8988T (cell line): ENCODE data around the gene ITGB1BP2.
A peak's percentile ranks its signal among the peaks of the same experiment; 100 is the strongest.
"Not testable (repeated sequence)": the region's sequence is repeated elsewhere in the genome, so short reads cannot be mapped to it uniquely, and the experiment has no call there.

Source experiments
- DNase-seq: peaks from one replicate; pipeline ENCODE4 v3.0.0; 2011

The ITGB1BP2 gene

DNA sequence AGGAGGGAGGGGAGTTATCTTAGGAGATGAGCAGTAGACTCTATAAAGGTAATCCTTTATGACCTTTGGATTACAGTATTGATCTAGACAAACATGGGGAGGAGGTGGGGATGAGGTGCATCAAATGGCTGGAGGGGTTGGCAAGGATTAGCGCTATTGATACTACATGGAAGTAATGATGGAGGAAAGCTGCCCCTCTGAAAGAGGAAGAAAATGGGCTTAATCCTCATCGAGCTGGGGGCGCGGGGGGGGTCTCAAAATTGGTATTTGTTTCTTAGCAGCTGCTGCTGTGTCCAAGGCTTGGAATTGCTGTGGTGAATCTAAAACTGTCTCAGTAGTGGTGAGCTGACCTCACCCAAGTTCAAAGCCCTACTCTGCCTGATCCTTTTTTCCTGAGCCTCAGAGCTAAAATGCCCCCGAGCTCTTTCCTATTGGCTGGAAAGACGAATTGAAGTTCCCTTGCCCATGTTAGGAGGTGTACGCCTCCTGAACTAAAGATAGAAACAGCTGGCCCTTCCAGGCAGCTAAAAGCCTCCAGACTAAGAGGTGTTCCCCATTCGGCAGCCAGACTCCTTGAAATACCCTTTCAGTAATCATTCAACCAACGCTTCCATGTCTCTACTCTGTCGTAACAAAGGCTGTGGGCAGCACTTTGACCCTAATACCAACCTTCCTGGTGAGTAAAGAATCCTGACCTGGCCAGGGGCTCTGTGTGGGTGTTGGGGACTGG lies at the start of gene ITGB1BP2:
Gene ITGB1BP2, plus strand, starts transcription at position 556 of the 730 bp plus-strand sequence. Its CDS starts 57 bp downstream, at position 613.
- no peak for DNase-seq

GRCh38 chrX:71252221-71252620 lies 49.3 kb upstream of the ITGB1BP2 start:
- no peak for DNase-seq

- no peak for DNase-seq
These were observed 48.1 kb upstream of the ITGB1BP2 start for GRCh38 chrX:71253253-71254091.

DNA sequence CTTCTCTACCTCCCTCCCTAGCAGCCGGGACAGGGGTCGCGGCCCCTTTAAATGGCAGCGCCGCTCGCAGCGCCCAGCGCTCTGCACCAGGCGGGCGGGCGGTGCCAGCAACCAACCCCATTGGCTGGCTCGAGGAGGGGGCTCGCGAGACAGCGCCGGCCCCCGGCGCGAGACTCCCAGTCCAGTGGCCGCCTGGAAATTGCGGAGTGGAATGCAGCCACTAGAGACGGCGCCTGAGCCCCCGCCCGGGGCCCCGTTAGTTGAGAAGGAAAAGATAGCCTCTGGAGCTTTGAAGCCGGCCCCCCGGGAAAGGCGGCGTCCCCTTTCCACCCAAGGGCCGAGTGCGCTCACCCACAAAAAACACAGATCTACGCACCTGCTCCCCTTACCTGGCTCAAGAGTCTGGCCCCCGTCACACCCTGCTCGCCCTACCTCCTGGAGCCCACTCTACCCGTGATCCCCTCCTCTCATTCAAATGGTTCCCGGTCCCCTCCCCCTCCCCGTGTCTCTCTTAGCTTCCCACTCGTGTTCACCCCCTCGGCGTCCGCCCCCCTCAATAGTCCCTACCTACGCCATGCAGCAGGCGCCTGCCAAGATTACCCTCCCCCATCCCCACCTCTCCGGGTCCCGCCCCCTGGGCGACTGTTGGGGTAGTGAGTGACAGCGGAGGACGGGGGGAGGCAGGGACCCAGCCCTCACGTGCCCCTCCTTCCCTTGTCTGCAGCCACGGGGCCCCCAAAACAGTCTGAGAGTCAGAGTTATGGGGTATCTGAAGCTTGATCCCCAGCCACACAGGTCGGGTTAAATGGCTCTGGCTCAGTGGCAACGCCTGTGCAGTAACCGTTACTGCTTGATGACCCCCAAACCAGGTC lies 47.2 kb upstream of the ITGB1BP2 start, which contains the start of gene ZMYM3:
Gene ZMYM3, minus strand, starts transcription at position 49 of the 872 bp plus-strand sequence. CDS start 885 bp downstream, outside the sequence.
- peak; percentile 72 for DNase-seq

DNA sequence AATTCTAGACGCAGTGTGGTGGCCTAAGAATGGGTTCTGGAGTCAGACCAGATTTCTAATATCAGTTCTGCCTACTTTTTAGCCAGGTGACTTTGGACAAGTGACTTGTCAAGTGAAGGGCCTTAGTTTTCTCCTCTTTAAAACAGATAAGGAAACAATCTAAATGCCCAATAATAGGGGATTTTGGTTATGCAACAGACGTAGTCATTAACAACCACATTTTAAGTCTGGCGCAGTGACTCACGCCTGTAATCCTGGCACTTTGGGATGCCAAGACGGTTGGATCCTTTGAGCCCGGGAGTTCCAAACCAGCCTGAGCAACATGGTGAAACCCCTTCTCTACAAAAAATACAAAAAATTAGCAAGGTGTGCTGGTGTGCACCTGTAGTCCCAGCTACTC lies 45.5 kb upstream of the ITGB1BP2 start:
- no peak for DNase-seq

GRCh38 chrX:71256856-71257255 lies 44.7 kb upstream of the ITGB1BP2 start:
- DNase-seq: no peak

DNA sequence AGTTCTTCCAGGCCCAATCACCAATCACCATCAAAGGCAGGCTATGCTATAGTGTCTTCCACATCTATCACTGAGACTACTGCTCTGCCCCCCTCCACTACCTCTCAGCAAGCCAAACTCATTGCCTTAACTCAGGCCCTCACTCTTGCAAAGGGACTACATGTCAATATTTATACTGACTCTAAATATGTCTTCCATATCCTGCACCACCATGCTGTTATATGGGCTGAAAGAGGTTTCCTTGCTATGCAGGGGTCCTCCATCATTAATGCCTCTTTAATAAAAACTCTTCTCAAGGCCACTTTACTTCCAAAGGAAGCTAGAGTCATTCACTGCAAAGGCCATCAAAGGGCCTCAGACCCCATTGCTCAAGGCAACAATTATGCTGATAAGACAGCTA lies 32.9 kb upstream of the ITGB1BP2 start:
- not testable (repeated sequence) for DNase-seq

DNA sequence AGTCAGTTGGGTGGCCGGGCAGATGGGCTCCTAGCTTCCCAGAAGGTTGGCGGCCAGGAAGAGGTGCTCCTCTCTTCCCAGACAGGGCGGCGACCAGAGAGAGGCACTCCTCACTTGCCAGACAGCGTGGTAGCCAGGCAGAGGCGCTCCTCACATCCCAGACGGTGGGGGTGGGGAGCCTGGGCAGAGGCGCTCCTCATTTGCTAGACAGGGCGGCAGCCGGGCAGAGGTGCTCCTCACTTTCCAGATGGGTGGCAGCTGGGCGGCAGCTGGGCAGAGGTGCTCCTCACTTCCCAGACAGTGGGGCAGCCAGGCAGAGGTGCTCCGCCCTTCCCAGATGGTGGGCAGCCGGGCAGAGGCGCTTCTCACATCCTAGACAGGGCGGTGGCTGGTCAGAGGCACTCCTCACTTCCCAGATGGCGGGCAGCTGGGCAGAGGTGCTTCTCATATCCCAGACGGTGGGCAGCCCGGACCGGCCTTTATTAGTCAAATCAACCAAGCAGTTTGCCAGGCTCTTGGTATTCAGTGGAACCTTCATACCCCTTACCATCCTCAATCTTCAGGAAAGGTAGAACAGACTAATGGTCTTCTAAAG lies 31.7 kb upstream of the ITGB1BP2 start:
- no peak for DNase-seq

GRCh38 chrX:71272313-71272712 lies 29.2 kb upstream of the ITGB1BP2 start:
- not testable (repeated sequence) for DNase-seq

GRCh38 chrX:71281300-71281699 lies 20.2 kb upstream of the ITGB1BP2 start:
- DNase-seq: not testable (repeated sequence)

- DNase-seq: no peak
These were observed 18.8 kb upstream of the ITGB1BP2 start for GRCh38 chrX:71282514-71283402.

GRCh38 chrX:71283403-71284143 lies 18.0 kb upstream of the ITGB1BP2 start, which contains the start of gene NONO:
Gene NONO, plus strand, starts transcription at chrX:71283635. Its CDS starts 7,003 bp downstream, at chrX:71290638.
- peak; percentile 27 for DNase-seq

- no peak for DNase-seq
These were observed 15.6 kb upstream of the ITGB1BP2 start for GRCh38 chrX:71285929-71286328.

DNA sequence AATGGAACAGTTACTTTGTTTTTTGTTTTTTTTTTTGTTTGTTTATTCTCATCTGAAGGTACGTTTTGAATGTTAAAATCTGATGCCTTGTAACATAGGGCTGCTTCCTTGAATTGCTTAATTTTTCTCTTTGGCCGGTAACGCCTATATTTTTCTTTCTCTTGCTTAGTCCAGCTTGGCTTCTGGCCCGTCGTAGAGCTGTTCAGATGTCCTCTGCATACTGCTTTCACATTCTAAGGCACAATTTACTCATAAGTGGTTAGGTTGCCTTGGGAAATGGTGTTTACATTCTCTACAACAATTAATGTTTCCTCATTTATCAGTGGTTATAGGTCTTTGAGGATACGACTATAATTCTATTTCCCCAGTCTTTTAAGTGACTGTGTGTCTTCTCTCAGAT lies 10.2 kb upstream of the ITGB1BP2 start:
- DNase-seq: no peak

DNA sequence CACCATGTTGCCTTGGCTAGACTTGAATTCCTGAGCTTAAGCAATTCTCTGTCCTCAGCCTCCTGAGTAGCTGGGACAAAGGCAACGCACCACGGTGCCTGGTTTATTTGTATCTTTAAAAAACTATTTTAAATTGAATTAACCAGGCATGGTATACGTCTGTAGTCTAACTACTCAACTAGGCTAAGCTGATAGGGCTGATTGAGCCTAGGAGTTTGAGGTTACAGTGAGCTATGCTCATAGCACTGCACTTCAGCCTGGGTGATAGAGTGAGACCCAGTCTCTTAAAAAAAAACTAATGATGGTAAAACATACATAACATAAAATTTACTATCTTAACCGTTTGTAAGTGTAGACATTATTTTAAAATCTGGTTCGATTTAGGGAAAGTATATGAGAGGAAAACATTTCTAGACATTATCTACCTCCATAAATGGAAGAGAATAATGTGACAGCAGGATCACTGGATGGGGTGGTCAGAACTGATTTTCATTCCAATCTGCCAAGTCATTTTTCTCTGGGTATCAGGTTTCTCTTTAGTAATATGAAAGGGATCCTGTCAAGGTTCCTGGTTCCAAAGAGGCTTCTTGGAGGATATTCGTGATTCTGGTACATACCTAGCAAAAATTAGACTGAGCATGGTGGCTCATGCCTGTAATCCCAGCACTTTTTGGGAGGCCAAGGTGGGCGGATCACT lies 8.7 kb upstream of the ITGB1BP2 start:
- no peak for DNase-seq

DNA sequence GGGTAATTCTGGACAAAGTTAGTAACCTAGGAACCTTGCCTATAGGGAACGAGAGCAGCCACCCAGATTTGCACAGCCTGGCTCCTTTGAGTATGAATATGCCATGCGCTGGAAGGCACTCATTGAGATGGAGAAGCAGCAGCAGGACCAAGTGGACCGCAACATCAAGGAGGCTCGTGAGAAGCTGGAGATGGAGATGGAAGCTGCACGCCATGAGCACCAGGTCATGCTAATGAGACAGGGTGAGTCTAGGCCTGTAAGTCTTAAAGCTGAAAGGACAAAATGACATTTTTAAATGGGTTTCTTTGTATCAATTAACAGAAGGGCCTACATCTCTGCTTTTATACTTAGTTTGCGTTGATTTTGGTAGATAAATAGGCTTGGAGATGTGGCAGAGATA lies 4.7 kb upstream of the ITGB1BP2 start:
- no peak for DNase-seq

DNA sequence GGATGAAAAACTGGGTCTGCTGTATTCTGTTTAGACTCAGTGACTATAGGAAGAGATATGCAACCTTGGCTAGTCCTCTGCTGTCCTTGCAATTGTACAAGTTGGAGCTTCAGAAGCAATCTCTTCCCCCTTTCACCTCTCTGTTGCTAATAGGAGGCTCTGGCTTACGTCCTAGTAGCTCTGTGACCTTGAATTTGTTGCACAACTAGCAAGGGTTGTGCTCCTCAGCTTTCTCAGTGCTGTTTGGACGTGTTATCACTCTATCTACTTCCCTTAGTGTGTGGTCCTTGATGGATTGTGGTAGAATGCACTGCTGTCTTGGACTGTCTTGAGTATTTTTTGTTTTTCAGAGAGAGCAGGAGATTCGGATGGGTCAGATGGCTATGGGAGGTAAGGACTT lies 3.4 kb upstream of the ITGB1BP2 start:
- no peak for DNase-seq

GRCh38 chrX:71300064-71300463 lies 1.5 kb upstream of the ITGB1BP2 start:
- DNase-seq: not testable (repeated sequence)

DNA sequence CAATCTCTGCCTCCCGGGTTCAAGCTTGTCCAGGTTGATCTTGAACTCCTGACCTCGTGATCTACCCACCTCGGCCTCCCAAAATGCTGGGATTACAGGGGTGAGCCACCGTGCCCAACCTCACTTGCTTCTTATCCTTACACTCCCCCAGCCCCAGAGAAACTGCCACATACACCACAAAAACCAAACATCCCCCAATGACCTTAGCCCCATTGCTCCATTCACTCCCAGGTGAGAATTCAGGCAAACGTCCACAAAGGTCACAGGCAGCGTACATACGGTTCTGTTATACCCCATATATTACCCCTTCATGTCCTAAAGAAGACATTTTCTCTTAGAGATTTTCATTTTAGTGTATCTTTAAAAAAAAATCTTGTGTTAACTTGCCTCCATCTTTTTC lies 1.1 kb upstream of the ITGB1BP2 start:
- not testable (repeated sequence) for DNase-seq
